Activated T-helper 1 cell treated with anti-CD3 and anti-CD28 coated beads, Interleukin-12 subunit alpha, Interleukin-12 subunit beta, Interleukin-2, Interleukin-4 antibody, amounts not matched to agents 30 ng/mL and 10 ng/mL and 1 ng/mL, durations not matched to agents 14 hours and 24 hours and 36 hours (primary cell): Measurements from ENCODE around the gene GABRB1. TPM values are rescaled to one million over a fixed set of nuclear protein-coding genes. Genes with fewer than 3 reads are reported as not detected.

Experiments
- DNase-seq: peaks from one replicate; pipeline ENCODE4 v3.0.0; 2021; ENCODE audit warnings: low spot score
- H3K27ac Mint-ChIP-seq: one replicate; pipeline ENCODE4 v1.8.0; 2021; ENCODE audit warnings: mild to moderate bottlenecking, mixed read lengths
- H3K27me3 Mint-ChIP-seq: one replicate; pipeline ENCODE4 v1.8.0; 2022; ENCODE audit warnings: mild to moderate bottlenecking, moderate library complexity, mixed read lengths; ENCODE audit not compliant: insufficient read depth
- H3K36me3 Mint-ChIP-seq: one replicate; pipeline ENCODE4 v1.8.0; 2021; ENCODE audit warnings: low read depth, mixed read lengths
- H3K4me1 Mint-ChIP-seq: one replicate; pipeline ENCODE4 v1.8.0; 2021; ENCODE audit warnings: low read depth, mixed read lengths
- H3K4me3 Mint-ChIP-seq: one replicate; pipeline ENCODE4 v1.8.0; 2021; ENCODE audit warnings: mild to moderate bottlenecking, moderate library complexity, mixed read lengths
- H3K9me3 Mint-ChIP-seq: one replicate; pipeline ENCODE4 v1.8.0; 2021; ENCODE audit warnings: mixed read lengths
- intact Hi-C: fragments of 100-400 bp; cut with micrococcal nuclease; formaldehyde crosslinking; loops from one replicate; pipeline ENCODE4 v1.15.1; 2024
- total RNA-seq: library from RNA; stranded (reverse); gene quantifications from 2 replicates; pipeline ENCODE4 v1.2.3, GENCODE V29; 2022

The GABRB1 gene
- total RNA-seq, 1 donor from 2014 or later, result not detected

DNA sequence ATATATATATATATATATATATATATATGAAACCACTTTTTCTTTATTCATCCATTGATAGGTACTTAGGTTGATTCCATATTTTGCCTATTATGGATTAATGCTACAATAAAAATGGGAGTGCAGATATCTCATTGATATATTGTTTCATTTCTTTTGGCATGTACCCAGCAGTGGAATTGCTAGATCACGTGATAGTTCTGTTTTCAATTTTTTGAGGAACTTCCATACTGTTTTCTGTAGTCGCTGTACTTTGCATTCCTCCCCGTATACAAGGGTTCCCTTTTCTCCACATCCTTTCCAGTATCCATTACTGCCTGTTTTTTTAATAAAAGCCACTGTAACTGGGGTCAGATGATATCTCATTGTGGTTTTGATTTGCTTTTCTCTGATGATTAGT is 124.6 kb downstream of the GABRB1 start:
- no peak for DNase-seq
- no peaks in the 10 kb centered on the region for H3K36me3 Mint-ChIP-seq
- no peaks in the 10 kb centered on the region for H3K27me3 Mint-ChIP-seq
- no peaks in the 10 kb centered on the region for H3K9me3 Mint-ChIP-seq
- no peak overlapping the region for H3K27ac Mint-ChIP-seq
- H3K4me1 Mint-ChIP-seq, result no peaks in the 10 kb centered on the region
- intact Hi-C loops, result no loop called here
- H3K4me3 Mint-ChIP-seq, result no peak overlapping the region

DNA sequence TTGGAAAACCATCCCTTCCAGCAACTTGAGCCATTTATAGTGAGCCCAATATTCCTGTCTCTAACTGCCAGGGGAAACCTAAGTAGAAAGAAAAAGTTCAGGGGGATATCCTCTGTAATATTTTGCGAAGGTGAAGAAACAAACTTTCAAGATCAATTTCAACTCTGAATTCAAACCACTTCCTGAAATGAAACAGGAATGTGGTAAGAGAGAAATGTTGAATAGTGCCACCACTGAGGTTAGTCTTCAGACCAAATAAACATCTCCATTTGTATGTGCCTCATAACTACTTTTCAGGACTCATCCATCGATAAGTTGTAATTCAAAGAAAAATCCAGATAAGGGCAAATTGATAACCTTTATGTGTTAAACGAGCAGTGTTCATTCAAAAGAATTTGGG is 128.7 kb downstream of the GABRB1 start:
- Mint-ChIP-seq H3K27ac (no peak overlapping the region), H3K4me1 (no peaks in the 10 kb centered on the region), H3K36me3 (no peaks in the 10 kb centered on the region), H3K9me3 (no peaks in the 10 kb centered on the region), H3K27me3 (peaks cover 3% of the 10 kb centered on the region), H3K4me3 (no peak overlapping the region)
- DNase-seq, result no peak
- intact Hi-C loops, result no loop called here

DNA sequence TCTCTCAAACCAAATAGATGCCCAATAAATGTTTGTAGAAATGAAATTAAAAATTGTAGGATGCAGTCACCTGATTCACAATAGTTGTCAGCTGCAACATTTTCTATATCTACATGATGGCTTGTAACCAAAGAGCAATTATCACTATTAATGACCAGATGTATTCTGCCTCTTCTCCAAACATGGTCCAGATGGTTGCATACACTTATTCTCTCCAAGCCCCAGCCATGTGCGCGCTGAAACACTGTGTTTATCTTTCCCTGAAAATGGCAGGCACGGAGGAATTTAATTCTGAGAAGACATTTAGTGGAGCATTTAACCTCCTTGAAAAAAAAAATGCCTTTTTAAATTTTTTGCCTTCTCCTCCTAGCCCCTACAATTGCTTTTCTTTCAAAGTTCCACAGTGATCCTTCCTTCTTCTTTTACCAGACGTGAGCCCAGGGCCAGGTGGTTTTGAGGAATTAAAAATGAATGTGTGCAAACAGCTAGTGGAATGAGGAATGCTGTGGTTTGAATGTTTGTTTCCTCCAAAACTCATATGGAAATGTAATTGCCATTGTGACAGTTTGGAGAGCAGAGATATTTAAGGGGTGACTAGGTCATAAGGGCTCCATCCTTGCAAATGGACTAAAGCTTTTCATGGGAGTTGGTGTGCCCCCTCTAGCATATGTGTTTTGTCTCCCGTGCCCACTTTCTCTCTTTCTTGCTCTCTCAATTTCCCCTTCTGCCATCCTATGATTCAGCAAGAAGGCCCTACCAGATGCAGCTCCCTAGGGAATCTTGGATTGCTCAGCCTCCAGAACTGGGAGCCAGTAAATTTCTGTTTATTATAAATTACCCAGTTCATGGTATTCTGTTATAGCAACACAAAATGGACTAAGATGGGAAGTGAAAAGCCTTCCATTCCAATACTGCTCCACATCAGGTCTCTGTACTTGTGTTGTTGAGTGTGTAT is 136.0 kb downstream of the GABRB1 start:
- Mint-ChIP-seq H3K27me3 (peaks cover 1% of the 10 kb centered on the region), H3K4me1 (no peaks in the 10 kb centered on the region), H3K9me3 (no peaks in the 10 kb centered on the region), H3K27ac (no peak overlapping the region), H3K4me3 (no peak overlapping the region), H3K36me3 (no peaks in the 10 kb centered on the region)
- intact Hi-C loops, result no loop called here
- no peak for DNase-seq

DNA sequence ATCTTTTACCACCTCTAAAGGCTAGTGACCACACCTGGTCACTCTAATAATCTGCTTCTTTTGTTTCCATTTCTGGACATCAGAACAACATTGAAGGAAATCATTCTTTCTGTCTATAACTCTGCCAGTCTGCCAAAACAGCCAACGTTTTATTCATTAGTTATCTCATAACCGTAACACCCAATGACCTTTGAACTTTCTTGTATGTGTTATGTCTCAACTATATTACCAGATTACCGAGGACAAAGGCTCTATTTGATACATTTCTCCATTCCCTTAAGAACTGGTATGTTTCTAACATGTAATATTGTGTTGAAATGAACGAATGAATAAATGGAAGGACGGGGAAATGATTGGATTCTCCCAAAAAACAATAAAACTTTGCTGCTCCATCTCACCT is 152.7 kb downstream of the GABRB1 start:
- Mint-ChIP-seq H3K9me3 (no peaks in the 10 kb centered on the region), H3K36me3 (no peaks in the 10 kb centered on the region), H3K27me3 (no peaks in the 10 kb centered on the region), H3K4me1 (no peaks in the 10 kb centered on the region), H3K4me3 (no peak overlapping the region), H3K27ac (no peak overlapping the region)
- no peak for DNase-seq
- intact Hi-C loops, result no loop called here

DNA sequence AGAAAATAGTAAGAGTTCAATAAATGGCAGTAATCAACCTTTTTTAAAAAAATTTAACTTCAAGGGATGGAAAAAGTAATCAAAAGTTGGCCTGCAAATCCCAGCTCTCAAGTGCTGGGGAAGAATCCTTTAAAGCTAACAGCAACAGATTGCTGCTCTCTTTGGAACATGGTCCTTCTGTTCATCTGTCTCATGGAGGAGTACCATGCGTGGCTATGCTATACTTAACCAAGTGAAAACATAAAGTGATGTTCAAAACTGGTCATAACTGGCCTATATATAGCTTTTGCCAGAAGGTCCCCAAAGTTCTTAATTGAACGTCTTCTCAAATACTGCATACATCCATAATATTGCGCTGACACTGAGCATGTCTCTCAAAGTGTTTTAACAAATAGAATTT is 154.4 kb downstream of the GABRB1 start:
- Mint-ChIP-seq H3K27me3 (no peaks in the 10 kb centered on the region), H3K4me1 (no peaks in the 10 kb centered on the region), H3K27ac (no peak overlapping the region), H3K9me3 (no peaks in the 10 kb centered on the region), H3K36me3 (no peaks in the 10 kb centered on the region), H3K4me3 (no peak overlapping the region)
- no peak for DNase-seq
- intact Hi-C loops, result no loop called here

DNA sequence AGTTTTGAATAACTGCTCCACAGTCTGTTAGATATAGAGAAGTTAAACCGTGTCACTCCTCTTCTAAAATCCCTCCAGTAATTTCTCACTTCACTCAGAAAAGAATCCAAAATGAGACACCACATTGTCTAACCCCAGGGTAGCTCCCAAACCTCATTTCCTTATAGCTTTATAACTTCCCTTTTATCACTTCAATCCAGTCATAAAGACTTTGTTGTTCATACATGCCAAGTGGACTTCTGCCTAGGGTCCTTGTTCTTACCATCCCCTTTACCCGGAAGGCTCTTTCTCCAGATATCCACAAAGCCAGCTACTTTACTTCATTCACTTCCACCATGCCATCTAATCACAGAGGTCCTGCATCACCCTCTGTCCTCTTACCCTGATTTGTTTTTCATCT is 156.2 kb downstream of the GABRB1 start:
- H3K9me3 Mint-ChIP-seq, result no peaks in the 10 kb centered on the region
- H3K36me3 Mint-ChIP-seq, result no peaks in the 10 kb centered on the region
- intact Hi-C loops, result no loop called here
- no peaks in the 10 kb centered on the region for H3K27me3 Mint-ChIP-seq
- DNase-seq, result no peak
- no peak overlapping the region for H3K4me3 Mint-ChIP-seq
- no peaks in the 10 kb centered on the region for H3K4me1 Mint-ChIP-seq
- no peak overlapping the region for H3K27ac Mint-ChIP-seq

DNA sequence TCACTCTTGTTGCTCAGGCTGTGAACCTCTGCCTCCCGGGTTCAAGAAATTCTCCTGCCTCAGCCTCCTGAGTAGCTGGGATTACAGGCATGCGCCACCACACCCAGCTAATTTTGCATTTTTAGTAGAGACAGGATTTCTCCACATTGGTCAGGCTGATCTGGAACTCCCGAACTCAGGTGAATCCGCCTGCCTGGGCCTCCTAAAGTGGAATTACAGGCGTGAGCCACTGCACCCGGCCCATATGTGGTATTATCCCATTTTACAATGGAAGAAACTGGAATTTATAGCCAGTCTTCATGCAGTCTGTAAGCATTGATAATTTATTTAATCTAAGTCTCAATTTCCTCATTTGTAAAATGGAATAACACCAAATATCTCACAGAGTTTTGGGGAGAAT is 161.8 kb downstream of the GABRB1 start:
- Mint-ChIP-seq H3K9me3 (no peaks in the 10 kb centered on the region), H3K4me3 (no peak overlapping the region), H3K27ac (no peak overlapping the region), H3K36me3 (no peaks in the 10 kb centered on the region), H3K4me1 (no peaks in the 10 kb centered on the region), H3K27me3 (no peaks in the 10 kb centered on the region)
- no peak for DNase-seq
- intact Hi-C loops, result no loop called here

DNA sequence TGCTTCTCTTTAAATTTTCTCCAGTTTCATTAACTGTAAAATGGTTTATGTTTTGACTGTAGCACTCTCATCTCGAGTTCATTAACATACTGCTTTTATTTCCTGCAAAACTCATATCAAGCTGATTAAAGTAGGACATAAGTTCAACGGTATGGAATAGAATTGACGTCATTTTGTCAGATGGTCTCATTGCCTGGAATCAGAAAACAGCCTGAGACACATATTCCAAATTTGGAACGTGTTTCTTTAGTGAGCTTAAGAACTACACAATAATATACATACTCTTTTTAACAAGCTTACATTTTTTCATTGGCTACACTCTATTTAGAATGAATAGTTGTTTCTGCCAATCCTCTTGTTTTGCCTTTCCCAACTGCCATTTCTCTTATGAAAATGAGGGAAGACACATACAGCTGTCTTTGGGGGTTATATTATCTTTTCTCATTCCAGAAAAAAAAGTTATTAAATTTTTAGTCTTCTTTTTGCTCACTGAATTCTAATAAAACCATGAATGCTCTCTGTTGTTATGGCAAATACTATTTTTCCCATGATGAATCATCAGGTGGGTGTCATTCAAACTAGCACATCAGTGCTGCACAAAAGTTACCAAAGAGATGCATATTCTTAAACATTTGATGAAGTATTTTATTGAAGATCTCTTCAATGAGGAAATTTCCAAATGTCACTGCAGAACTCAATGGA is 162.8 kb downstream of the GABRB1 start:
- Mint-ChIP-seq H3K27ac (no peak overlapping the region), H3K9me3 (no peaks in the 10 kb centered on the region), H3K4me1 (no peaks in the 10 kb centered on the region), H3K4me3 (no peak overlapping the region), H3K36me3 (no peaks in the 10 kb centered on the region), H3K27me3 (no peaks in the 10 kb centered on the region)
- no peak for DNase-seq
- intact Hi-C loops, result no loop called here

DNA sequence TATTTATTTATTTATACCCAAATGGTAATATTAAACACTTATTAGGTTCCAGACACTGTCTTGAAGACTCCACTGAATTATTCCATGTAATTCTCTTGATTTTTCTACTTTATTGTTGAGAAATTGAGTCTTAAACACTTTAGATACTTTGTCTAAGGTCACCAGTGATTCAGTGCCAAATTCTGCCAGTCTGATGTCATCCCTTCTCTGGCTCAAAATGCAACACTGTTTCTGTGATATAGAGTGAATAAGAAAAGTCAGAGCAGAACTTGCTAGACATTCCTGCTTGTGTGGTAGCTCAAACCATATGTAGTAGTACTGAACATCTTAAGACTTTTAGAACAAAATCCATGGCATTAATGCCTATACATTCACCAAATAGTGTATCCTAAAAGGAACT is 164.3 kb downstream of the GABRB1 start:
- no peak overlapping the region for H3K27ac Mint-ChIP-seq
- H3K36me3 Mint-ChIP-seq, result no peaks in the 10 kb centered on the region
- H3K9me3 Mint-ChIP-seq, result no peaks in the 10 kb centered on the region
- H3K27me3 Mint-ChIP-seq, result no peaks in the 10 kb centered on the region
- no peak overlapping the region for H3K4me3 Mint-ChIP-seq
- H3K4me1 Mint-ChIP-seq, result no peaks in the 10 kb centered on the region
- intact Hi-C loops, result no loop called here
- DNase-seq, result no peak

DNA sequence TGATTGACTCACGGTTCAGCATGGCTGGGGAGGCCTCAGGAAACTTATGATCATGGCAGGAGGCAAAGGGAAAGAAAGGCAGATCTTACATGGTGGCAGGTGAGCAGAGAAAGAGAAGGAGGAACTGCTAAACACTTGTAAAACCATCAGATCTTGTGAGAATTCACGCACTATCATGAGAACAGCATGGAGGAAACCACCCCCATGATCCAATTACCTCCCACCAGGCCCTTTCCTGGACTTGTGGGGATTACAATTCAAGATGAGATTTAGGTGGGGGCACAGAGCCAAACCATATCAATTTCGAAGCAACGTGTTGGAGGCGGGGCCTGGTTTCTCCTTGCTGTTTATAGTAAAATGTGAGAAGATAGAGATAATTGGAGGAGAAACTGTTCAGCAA is 167.4 kb downstream of the GABRB1 start:
- no peaks in the 10 kb centered on the region for H3K4me1 Mint-ChIP-seq
- H3K27me3 Mint-ChIP-seq, result no peaks in the 10 kb centered on the region
- DNase-seq, result no peak
- intact Hi-C loops, result no loop called here
- H3K9me3 Mint-ChIP-seq, result no peaks in the 10 kb centered on the region
- no peaks in the 10 kb centered on the region for H3K36me3 Mint-ChIP-seq
- no peak overlapping the region for H3K4me3 Mint-ChIP-seq
- H3K27ac Mint-ChIP-seq, result no peak overlapping the region

DNA sequence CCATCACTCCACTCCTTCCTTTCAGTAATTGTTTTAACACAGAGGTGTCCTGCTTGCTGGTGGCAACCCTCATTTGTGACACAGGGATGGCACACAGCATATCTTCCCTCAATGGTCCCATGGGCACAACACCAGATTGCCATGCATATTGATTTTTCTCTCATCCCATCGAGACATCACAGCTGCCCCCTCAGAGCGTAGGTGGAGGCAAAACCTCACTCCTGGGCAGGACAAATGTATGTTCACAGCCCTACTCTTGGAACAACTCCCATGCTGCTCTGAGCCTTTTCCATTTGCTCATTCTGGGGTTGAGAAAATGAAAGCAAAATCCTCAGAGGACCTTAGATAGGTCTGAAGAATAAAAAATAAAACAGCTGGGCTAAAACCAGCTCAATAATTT is 172.2 kb downstream of the GABRB1 start:
- H3K4me1 Mint-ChIP-seq, result no peaks in the 10 kb centered on the region
- no peak overlapping the region for H3K27ac Mint-ChIP-seq
- no peaks in the 10 kb centered on the region for H3K36me3 Mint-ChIP-seq
- no peaks in the 10 kb centered on the region for H3K27me3 Mint-ChIP-seq
- no peak overlapping the region for H3K4me3 Mint-ChIP-seq
- DNase-seq, result no peak
- H3K9me3 Mint-ChIP-seq, result no peaks in the 10 kb centered on the region
- intact Hi-C loops, result no loop called here

DNA sequence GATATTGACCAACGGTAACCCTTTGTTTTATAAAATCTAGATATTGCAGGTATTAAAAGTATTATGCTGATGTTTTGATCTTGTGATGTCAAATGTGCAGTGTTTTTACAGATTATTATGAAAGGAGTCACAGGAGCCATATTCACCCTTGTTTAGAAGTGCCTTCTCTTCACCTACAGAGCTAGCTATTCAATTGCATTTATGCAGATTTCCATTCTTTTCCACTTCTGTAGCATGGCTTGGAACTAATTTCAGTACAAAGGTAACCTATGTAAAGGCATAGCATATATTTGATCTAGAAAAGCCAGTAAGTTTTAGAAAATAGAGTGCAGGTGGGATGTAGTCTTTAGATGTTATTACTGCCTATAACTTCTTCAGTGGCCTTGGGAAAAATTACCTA is 176.2 kb downstream of the GABRB1 start:
- H3K9me3 Mint-ChIP-seq, result no peaks in the 10 kb centered on the region
- H3K4me3 Mint-ChIP-seq, result no peak overlapping the region
- no peaks in the 10 kb centered on the region for H3K36me3 Mint-ChIP-seq
- intact Hi-C loops, result no loop called here
- H3K4me1 Mint-ChIP-seq, result no peaks in the 10 kb centered on the region
- DNase-seq, result no peak
- H3K27ac Mint-ChIP-seq, result no peak overlapping the region
- no peaks in the 10 kb centered on the region for H3K27me3 Mint-ChIP-seq

DNA sequence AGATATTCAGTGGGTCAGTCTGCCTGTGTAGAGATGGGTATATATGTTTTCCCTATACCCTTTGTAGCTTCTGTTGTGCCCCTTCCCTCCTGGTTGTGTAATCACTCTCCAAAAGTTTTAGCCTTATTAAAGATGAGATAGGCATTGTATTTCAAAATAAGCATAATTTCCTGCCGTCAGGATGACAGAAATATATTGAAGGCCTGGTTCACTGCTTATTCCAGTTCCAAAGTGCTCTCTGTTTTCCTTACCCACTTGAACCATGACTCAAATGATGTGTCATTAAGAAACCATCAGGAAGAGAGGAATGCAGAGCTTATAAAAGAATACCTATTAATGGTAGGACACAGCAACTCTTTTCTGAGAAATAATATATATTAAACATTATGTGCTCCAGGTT is 178.5 kb downstream of the GABRB1 start:
- Mint-ChIP-seq H3K4me1 (no peaks in the 10 kb centered on the region), H3K36me3 (no peaks in the 10 kb centered on the region), H3K27me3 (no peaks in the 10 kb centered on the region), H3K9me3 (no peaks in the 10 kb centered on the region), H3K4me3 (no peak overlapping the region), H3K27ac (no peak overlapping the region)
- DNase-seq, result no peak
- intact Hi-C loops, result no loop called here
